ENCODE results near the gene AGBL1.

AGBL1 gene

GRCh38 chr15:86247249-86247955 lies 167.7 kb downstream of the AGBL1 start:
- no peak for DNase-seq

GRCh38 chr15:86255247-86255646 lies 175.6 kb downstream of the AGBL1 start:
- DNase-seq = no peak

DNA sequence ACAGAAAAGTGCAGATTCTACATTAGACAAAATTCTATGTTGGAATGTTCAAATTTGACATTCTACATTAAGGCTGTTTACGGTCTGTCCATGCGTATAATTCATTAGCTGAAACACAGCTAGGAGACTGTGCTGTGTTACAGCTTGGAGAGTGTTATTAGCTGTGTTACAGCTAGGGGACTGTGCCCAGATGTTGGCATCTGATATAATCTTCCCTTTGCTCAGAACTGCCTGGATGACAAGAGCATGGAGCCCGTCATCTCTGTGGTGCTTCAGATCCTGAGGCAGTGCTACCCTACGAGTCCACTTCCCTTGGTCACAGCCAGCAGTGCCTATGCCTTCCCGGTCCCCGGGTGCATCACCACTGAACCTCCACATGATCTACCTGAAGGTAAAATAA lies 177.0 kb downstream of the AGBL1 start:
- no peak for DNase-seq

- DNase-seq = no peak
Observed at GRCh38 chr15:86259589-86259988, 179.9 kb downstream of the AGBL1 start.

- no peak for DNase-seq
Observed at GRCh38 chr15:86263230-86263629, 183.6 kb downstream of the AGBL1 start.

- no peak for DNase-seq
Observed at GRCh38 chr15:86266896-86267484, 187.3 kb downstream of the AGBL1 start.

GRCh38 chr15:86267892-86268291 lies 188.2 kb downstream of the AGBL1 start:
- no peak for DNase-seq

DNA sequence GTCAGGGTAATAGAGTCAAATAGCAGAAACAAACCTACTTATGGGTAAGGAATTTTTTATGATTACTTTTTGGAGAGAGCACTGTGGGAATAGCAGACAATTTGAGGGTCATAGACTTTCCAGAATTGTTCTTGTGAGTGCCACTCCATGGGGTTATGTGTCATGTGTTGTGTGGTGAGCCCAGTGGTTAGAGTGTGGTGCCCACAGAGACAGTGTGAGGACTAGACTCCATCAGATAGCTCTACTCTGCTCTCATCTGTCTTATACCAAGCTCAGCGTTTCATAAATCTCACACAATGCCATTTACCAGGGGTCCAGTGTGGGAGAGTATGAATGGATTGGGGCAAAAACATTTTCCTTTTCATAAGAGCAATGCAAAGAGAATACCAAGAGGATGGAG lies 188.9 kb downstream of the AGBL1 start:
- no peak for DNase-seq

DNA sequence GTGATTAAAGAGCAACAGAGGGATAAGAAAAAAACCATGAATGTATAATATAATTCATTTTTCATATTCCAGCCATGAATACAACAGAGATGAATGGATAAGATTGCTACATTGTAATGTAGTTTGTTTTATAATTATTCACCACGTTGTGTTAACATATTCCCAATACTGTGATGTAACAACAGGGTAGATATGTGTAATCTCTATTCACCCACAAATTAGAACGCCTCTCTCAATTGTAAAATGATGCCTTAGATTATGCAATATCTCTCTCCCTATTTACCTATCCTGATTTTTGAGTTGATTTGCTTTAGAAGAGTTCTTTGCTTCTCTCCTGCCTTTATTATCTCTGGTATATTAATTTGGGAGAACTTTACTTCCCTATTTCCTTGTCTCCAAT lies 193.6 kb downstream of the AGBL1 start:
- DNase-seq = no peak

GRCh38 chr15:86275361-86275760 lies 195.7 kb downstream of the AGBL1 start:
- no peak for DNase-seq

DNA sequence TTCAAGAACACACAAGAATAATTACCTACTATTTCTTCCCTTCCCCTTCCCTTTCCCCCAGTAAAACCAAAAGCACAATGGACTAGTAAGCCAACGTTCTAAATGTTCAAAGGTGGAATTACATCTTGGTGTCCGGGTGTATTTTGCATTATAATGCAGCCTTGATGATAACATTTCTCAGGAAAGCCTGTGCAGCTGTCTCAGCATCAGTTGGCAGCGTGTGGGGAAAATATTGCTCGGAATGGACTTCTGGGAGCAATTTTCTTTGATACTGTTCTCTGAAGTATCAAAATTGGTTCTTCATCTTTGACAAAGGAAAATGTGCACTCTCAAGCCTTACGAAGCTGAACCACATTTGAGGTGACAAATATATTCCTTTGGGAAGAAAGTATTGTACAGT lies 198.9 kb downstream of the AGBL1 start:
- no peak for DNase-seq

DNA sequence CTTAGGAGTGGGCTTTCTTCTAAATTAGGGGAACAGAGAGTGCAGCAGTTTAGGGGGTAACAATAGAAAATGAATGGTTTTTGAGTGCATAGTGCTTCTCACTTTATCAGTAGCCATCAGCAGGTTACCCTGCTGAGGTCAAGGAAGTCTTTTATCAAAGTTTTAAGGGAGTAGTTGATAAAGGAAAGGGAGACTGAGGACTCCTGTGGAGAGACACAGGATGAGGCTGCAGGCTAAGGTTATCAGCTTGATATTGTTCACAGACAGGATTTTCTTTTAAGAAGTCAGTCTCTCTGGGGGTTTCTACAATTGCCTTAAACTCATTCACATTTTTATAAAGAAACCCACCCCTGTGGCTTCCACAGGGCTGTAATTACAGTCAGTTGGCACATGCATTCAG lies 205.0 kb downstream of the AGBL1 start:
- DNase-seq = no peak

DNA sequence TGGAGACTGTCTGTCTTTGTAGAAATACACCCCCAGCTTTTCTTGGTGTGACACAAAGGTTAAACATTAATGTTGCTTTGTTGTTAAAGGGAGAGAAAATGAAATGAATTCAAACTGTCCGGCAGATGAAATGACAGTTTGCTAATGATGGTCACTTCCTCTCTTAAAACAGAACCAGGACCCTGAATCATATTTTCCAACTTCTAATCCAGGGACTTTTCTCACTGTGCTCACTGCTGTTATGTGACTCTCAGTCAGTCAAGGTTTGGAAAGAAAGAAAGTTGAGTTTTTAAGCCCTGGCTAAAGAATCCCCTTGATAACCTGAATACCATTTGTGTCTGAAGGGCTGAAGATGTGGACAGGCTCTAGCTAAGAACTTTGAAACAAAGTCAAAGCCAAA lies 215.8 kb downstream of the AGBL1 start:
- no peak for DNase-seq

DNA sequence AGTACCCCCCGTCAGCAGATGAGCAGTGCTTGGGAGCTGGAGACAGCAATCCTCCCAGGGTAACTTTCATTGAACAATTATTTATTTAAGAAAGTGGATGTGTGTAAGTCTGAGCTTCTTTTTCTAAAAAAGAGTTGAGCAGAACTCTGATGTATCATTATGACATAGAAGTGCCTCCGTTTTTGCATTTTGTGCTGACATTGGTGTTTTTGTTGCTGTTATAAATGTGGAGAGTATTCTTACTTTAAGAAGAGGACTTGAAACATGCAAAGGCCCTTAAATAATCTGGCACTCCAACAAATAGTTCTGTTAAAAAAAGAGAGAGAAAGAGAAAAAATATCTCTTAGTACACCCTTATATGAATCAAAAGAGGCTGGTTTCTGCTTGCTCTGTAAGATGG lies 217.1 kb downstream of the AGBL1 start:
- no peak for DNase-seq

GRCh38 chr15:86300390-86301125 lies 220.9 kb downstream of the AGBL1 start:
- no peak for DNase-seq

DNA sequence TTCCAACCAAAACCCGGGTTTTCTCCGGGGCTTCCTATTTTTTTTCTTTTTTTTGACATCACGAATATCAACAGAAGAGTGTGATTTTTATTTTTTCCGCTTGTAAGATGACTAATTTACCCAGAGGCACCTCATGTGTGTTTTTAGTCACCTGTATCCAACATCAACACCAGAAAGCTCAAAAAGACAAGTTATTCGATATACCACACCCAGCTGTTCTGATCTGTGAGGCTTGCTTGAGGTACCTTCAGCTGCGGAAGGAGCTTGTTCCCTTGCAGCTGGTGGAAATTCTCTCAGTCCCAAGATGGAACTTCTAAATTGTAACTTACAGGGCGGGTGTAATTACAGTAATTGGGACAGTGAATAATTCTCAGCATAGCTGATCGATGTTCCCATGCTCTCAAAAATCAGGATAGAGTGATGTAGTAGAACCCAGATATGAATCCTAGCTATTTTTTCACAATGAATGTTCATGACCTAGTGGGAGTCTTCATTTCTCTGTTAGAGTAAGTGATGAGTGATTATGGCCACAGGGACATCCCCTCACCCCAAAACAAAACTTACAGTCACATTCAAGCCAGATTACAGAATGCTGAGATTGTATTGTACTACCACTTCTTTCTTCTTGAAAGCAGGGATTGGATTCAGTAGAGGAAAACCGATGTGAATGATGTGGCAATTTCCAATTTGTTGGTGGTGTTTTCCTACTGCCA lies 232.1 kb downstream of the AGBL1 start:
- DNase-seq = no peak

DNA sequence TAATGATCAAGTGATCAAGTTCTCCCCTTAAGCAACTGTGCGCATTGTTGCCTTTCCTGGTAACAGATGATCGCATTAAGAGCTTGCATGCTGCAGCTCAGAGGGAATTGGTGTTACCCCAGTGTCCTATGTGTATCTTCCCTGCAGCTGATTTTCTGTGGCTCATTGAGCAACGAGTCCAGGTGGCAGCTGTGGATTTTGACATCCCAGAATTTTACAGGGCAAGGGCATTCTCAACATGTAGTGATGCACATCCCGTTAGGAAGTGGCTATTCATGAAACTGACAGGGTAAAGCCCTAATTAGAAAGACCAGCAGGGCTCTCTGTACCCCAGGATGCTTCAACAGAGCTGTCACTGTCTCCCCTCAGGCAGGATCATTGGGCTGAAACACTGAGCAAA lies 232.8 kb downstream of the AGBL1 start:
- no peak for DNase-seq

DNA sequence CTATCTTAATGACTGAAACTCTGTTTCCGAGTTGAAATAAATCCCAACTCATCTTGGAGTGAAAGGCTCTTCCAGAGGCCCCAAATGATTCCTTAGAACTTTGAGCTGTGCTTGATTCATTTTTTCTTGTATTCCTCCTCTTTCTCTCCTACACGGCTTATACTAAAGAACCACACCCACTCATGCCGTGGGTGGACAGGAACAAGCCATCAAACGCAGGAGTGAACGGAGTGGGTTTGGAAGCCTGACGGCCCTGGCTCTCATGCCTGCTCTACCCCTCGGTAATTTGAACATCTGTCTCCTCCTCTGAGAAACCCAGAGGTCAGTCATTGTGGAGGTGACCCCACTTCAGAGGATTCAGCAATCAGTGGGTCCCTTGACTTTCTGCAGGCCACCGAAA lies 236.5 kb downstream of the AGBL1 start:
- no peak for DNase-seq

GRCh38 chr15:86316726-86317383 lies 237.2 kb downstream of the AGBL1 start:
- no peak for DNase-seq

DNA sequence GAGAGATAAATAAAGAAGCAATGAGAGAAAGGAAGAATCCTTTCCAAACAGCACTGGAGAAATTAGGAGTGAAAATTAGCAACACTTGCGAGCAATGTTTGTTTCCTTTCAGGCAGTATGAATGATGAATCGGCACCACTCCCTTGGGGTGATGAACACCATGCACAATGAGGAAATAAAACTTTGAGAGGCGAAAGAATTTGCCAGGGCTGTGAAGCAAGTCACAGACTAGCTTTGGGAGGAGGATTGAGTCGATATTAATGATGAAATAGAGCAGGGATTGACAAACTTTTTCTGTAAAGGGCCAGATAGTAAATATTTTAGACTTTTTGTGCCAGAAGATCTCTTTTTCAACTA lies 237.7 kb downstream of the AGBL1 start:
- no peak for DNase-seq

DNA sequence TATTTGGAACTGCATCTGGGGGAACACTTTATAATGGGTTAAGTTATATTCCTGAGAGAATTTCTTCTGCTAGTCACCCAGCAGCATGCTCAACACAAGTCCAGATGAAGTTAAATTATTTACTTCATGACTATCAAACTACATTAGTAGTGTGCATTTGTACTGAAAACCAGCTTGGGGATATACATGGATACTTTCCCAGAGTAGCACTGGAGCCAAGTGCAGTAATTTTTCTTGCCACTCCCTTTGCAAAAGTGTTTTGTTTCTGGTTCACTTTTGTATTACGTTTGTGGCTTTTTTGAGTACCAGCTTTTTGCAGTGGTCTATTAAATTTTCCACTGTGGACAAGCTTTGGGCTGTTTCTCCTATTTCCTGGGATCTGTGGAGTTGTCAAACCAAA lies 243.0 kb downstream of the AGBL1 start:
- no peak for DNase-seq

DNA sequence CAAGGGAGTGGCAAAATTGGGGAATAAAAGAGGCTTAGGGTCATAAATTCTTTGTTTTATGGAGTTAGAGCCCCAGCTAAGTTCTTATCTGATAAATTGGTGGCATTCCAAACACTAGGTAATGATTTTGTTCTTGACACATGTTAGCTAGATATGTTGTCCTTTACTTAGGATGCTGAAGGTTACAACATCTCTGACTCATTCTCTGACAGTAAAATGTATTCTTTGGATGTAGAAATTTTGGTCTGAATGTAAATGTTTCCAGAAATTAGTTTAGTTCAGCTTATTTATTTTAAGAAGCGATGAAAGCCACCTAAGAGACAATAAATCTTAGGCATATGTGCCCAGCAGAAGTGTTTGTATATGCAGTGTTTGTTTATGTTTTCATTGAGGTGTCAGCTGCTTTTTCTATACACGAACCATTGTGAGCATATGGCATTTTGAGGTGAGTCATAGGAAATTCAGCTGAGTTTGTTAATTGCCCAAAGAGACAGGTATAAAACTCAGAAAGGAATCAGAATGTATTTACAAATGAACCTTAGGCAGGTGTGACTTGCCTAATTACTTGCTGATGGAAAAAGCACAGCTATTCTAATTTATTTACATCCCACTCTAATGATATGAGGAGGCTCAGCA lies 247.7 kb downstream of the AGBL1 start:
- DNase-seq = no peak

GRCh38 chr15:86328658-86329057 lies 249.0 kb downstream of the AGBL1 start:
- no peak for DNase-seq
